ENCODE measurements around the gene CNPY4.
"Not testable (repeated sequence)": the region's sequence is repeated elsewhere in the genome, so short reads cannot be mapped to it uniquely, and the experiment has no call there.

The CNPY4 gene

GRCh38 chr7:100126931-100127865 lies 7.8 kb downstream of the CNPY4 start, which contains the start of gene MBLAC1:
Gene MBLAC1 (plus strand): TSS chr7:100126967. CDS start chr7:100127396, 429 bp downstream.
- H3K4me1 ChIP-seq (ENCODE audit: control insufficient read depth, insufficient read depth, low read length), result peaks cover 3% of the 10 kb centered on the region
- peak within 1 kb of the TSS; percentile 97 for H3K27ac ChIP-seq (ENCODE audit: low read depth, low read length)

DNA sequence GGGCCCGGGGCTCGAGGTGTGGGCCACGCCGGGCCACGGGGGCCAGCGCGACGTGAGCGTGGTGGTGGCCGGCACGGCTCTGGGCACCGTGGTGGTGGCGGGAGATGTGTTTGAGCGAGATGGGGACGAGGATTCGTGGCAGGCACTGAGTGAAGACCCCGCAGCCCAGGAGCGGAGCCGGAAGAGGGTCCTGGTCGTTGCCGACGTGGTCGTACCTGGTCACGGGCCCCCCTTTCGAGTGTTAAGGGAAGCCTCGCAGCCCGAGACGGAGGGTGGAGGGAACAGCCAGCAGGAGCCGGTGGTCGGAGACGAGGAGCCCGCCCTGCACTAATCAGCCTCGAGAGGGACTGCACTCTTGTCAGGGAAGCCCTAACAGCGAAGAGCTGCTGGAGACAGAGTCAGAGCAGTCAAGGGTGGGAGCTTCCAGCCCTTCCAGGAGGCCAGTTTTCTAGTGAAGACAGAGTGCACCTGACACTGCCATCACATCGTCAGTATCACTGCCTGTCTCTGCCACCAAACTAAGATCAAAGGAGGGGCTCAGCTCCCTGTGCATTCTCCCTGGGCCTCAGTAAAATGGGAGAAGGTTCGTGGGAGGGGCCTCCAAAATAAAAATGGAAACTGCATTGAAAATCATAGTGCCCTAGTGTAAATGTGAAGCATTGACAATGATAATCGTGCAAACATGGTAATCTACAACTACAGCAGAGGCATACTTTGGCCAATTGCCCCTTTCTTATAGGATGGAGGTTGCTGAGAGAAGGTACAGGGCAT lies 8.6 kb downstream of the CNPY4 start:
- H3K27ac ChIP-seq (ENCODE audit: low read depth, low read length), result peak overlapping the region; percentile 97
- no peaks in the 10 kb centered on the region for H3K36me3 ChIP-seq (ENCODE audit: control insufficient read depth, insufficient read depth, low read length)
- H3K27me3 ChIP-seq (ENCODE audit: control insufficient read depth, insufficient read depth, low read length), result no peaks in the 10 kb centered on the region
- H3K4me1 ChIP-seq (ENCODE audit: control insufficient read depth, insufficient read depth, low read length), result peaks cover 3% of the 10 kb centered on the region
- H3K4me3 ChIP-seq (ENCODE audit: low read length), result peak overlapping the region; percentile 94
- peak overlapping the region; percentile 81 for H3K9ac ChIP-seq (ENCODE audit: low read length)

More at GRCh38 chr7:100126931-100127865, 7.8 kb downstream of the CNPY4 start, which contains the start of gene MBLAC1:
- peak within 1 kb of the TSS; percentile 94 for H3K4me3 ChIP-seq (ENCODE audit: low read length)
- H3K9ac ChIP-seq (ENCODE audit: low read length), result peak within 1 kb of the TSS; percentile 81
- no peaks in the 10 kb centered on the region for H3K36me3 ChIP-seq (ENCODE audit: control insufficient read depth, insufficient read depth, low read length)
- no peaks in the 10 kb centered on the region for H3K27me3 ChIP-seq (ENCODE audit: control insufficient read depth, insufficient read depth, low read length)

DNA sequence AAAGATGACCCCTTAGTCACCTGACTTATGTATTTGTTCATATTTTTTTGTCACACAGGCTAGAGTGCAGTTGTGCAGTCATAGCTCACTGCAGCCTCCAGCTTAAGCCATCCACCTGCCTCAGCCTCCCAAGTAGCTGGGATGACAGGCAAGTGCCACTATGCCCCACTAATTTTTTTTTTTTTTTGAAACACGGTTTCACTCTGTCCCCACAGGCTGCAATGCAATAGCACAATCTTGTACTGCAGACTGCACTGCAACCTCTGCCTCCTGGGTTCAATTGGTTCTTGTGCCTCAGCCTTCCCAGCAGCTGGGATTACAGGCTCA lies 9.2 kb downstream of the CNPY4 start:
- Histone ChIP-seq H3K27ac (ENCODE audit: low read depth, low read length) (no peak overlapping the region), H3K27me3 (ENCODE audit: control insufficient read depth, insufficient read depth, low read length) (no peaks in the 10 kb centered on the region), H3K4me3 (ENCODE audit: low read length) (no peak overlapping the region), H3K4me1 (ENCODE audit: control insufficient read depth, insufficient read depth, low read length) (peaks cover 3% of the 10 kb centered on the region), H3K9ac (ENCODE audit: low read length) (no peak overlapping the region), H3K36me3 (ENCODE audit: control insufficient read depth, insufficient read depth, low read length) (no peaks in the 10 kb centered on the region)

DNA sequence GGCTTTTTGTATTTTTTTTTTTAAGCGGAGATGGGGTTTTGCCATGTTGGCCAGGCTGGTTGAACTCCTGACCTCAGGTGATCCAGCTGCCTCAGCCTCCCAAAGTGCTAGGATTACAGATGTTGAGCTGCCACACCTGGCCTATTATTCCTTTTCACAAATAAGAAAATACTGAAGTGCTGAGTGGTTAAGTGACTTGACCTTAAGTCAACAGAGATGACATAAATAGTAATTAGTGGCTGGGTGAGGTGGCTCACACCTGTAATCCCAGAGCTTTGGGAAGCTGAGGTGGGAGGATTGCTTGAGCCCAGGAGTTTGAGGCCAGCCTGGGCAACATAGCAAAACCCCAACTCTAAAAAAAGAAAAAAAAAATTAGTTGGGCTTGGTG lies 10.8 kb downstream of the CNPY4 start:
- not testable (repeated sequence) for H3K36me3 ChIP-seq (ENCODE audit: control insufficient read depth, insufficient read depth, low read length); H3K4me3 ChIP-seq (ENCODE audit: low read length); H3K4me1 ChIP-seq (ENCODE audit: control insufficient read depth, insufficient read depth, low read length); H3K27ac ChIP-seq (ENCODE audit: low read depth, low read length); H3K27me3 ChIP-seq (ENCODE audit: control insufficient read depth, insufficient read depth, low read length); H3K9ac ChIP-seq (ENCODE audit: low read length)

DNA sequence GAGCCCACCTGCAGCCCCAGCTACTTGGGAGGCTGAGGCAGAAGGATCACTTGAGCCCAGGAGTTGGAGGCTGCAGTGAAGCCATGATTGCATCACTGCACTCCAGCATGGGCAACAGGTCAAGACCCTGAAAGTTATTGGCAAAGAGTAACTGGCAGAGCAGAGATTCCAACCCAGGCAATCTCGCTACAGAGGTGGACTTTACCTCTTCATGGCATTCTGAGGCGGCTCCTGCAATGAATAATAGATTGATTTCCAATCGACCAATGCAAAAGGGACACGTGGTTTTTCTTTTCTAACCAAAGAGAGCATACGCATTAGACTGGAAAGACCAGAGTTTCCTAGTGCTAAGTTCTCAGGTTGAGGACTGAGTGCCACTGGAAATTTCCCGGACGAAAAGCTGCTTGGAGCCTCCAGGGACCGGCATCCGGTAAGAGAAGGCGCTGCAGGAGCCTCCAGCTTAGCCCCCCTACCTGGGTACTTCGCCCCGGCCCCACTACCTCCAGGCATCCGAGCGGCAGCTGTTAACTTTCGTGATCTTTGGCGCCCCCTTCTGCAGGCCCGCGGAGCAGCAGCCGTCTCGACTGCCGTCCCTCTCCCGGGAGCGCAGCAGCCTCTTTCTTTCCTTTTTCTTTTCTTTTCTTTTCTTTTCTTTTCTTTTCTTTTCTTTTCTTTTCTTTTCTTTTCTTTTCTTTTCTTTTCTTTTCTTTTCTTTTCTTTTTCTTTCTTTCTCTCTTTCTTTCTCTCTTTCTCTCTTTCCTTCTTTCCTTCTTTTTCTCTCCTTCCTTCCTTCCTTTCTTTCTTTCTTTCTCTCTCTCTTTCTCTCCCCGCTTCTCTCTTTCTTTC lies 11.4 kb downstream of the CNPY4 start:
- Histone ChIP-seq H3K27ac (ENCODE audit: low read depth, low read length) (no peak overlapping the region), H3K9ac (ENCODE audit: low read length) (peak overlapping the region; percentile 27)

DNA sequence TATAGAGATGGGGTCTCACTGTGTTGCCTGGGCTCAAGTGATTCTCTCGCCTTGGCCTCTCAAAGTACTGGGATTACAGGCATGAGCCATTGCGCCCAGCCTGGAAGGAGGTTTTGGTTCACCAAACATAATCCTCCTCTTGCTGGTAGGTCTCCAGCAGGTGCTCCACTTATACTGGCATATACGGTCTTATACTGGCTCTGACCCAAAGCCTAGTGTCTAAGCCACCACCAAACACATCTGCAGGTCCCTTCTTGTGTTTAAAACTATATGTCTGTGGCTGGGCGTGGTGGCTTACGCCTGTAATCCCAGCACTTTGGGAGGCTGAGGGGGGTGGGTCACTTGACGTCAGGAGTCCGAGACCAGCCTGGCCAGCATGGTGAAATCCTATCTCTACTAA lies 12.7 kb downstream of the CNPY4 start:
- H3K36me3 ChIP-seq (ENCODE audit: control insufficient read depth, insufficient read depth, low read length), result no peaks in the 10 kb centered on the region
- no peak overlapping the region for H3K27ac ChIP-seq (ENCODE audit: low read depth, low read length)
- H3K27me3 ChIP-seq (ENCODE audit: control insufficient read depth, insufficient read depth, low read length), result no peaks in the 10 kb centered on the region
- H3K4me1 ChIP-seq (ENCODE audit: control insufficient read depth, insufficient read depth, low read length), result peaks cover 3% of the 10 kb centered on the region
- no peak overlapping the region for H3K4me3 ChIP-seq (ENCODE audit: low read length)
- no peak overlapping the region for H3K9ac ChIP-seq (ENCODE audit: low read length)

More for the DNA sequence above, 11.4 kb downstream of the CNPY4 start:
- Histone ChIP-seq H3K4me1 (ENCODE audit: control insufficient read depth, insufficient read depth, low read length) (peaks cover 3% of the 10 kb centered on the region), H3K36me3 (ENCODE audit: control insufficient read depth, insufficient read depth, low read length) (no peaks in the 10 kb centered on the region), H3K27me3 (ENCODE audit: control insufficient read depth, insufficient read depth, low read length) (no peaks in the 10 kb centered on the region), H3K4me3 (ENCODE audit: low read length) (peak overlapping the region; percentile 29)

- no peaks in the 10 kb centered on the region for H3K36me3 ChIP-seq (ENCODE audit: control insufficient read depth, insufficient read depth, low read length)
- no peak overlapping the region for H3K27ac ChIP-seq (ENCODE audit: low read depth, low read length)
- no peak overlapping the region for H3K9ac ChIP-seq (ENCODE audit: low read length)
- no peak overlapping the region for H3K4me3 ChIP-seq (ENCODE audit: low read length)
- H3K4me1 ChIP-seq (ENCODE audit: control insufficient read depth, insufficient read depth, low read length), result peaks cover 3% of the 10 kb centered on the region
- no peaks in the 10 kb centered on the region for H3K27me3 ChIP-seq (ENCODE audit: control insufficient read depth, insufficient read depth, low read length)
Measured at GRCh38 chr7:100132697-100133151, 13.3 kb downstream of the CNPY4 start.

GRCh38 chr7:100137851-100138760 lies 18.7 kb downstream of the CNPY4 start:
- Histone ChIP-seq H3K9ac (ENCODE audit: low read length) (no peak overlapping the region), H3K36me3 (ENCODE audit: control insufficient read depth, insufficient read depth, low read length) (no peaks in the 10 kb centered on the region), H3K4me1 (ENCODE audit: control insufficient read depth, insufficient read depth, low read length) (no peaks in the 10 kb centered on the region), H3K27ac (ENCODE audit: low read depth, low read length) (no peak overlapping the region), H3K4me3 (ENCODE audit: low read length) (no peak overlapping the region), H3K27me3 (ENCODE audit: control insufficient read depth, insufficient read depth, low read length) (no peaks in the 10 kb centered on the region)

- Histone ChIP-seq H3K27me3 (ENCODE audit: control insufficient read depth, insufficient read depth, low read length) (no peaks in the 10 kb centered on the region), H3K4me1 (ENCODE audit: control insufficient read depth, insufficient read depth, low read length) (no peaks in the 10 kb centered on the region), H3K9ac (ENCODE audit: low read length) (no peak overlapping the region), H3K4me3 (ENCODE audit: low read length) (no peak overlapping the region), H3K36me3 (ENCODE audit: control insufficient read depth, insufficient read depth, low read length) (no peaks in the 10 kb centered on the region), H3K27ac (ENCODE audit: low read depth, low read length) (no peak overlapping the region)
Measured at GRCh38 chr7:100141555-100141949, 22.1 kb downstream of the CNPY4 start.

DNA sequence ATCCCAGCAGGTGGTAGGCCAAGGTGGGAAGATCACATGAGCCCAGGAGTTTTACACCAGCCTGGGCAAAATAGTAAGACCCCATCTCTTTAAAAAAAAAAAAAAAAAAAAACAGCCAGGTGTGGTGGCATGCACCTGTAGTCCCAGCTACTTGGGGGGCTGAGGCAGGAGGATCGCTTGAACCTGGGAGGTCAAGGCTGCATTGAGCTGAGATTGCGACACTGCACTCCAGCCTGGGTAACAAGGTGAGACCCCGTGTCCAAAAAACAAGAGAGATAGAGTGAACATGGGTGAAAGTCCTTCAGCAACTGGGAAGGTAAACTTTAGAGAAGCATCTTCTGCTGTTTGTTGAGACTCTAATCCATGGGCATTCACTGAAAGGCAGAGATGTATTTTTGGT lies 23.0 kb downstream of the CNPY4 start:
- Histone ChIP-seq H3K9ac (ENCODE audit: low read length) (no peak overlapping the region), H3K27ac (ENCODE audit: low read depth, low read length) (no peak overlapping the region), H3K36me3 (ENCODE audit: control insufficient read depth, insufficient read depth, low read length) (no peaks in the 10 kb centered on the region), H3K4me3 (ENCODE audit: low read length) (no peak overlapping the region), H3K27me3 (ENCODE audit: control insufficient read depth, insufficient read depth, low read length) (no peaks in the 10 kb centered on the region), H3K4me1 (ENCODE audit: control insufficient read depth, insufficient read depth, low read length) (no peaks in the 10 kb centered on the region)

GRCh38 chr7:100146350-100146749 lies 26.9 kb downstream of the CNPY4 start:
- H3K27ac ChIP-seq (ENCODE audit: low read depth, low read length), result not testable (repeated sequence)

More at GRCh38 chr7:100146350-100146749, 26.9 kb downstream of the CNPY4 start:
- not testable (repeated sequence) for H3K36me3 ChIP-seq (ENCODE audit: control insufficient read depth, insufficient read depth, low read length); H3K9ac ChIP-seq (ENCODE audit: low read length); H3K4me1 ChIP-seq (ENCODE audit: control insufficient read depth, insufficient read depth, low read length); H3K27me3 ChIP-seq (ENCODE audit: control insufficient read depth, insufficient read depth, low read length); H3K4me3 ChIP-seq (ENCODE audit: low read length)

Measured in rectal smooth muscle tissue (tissue), 1 donor.